ENCODE results near the gene GOSR2. TPM values are rescaled to one million over a fixed set of nuclear protein-coding genes. Genes with fewer than 3 reads are reported as not detected.
A peak's percentile ranks its signal among the peaks of the same experiment; 100 is the strongest.

The GOSR2 gene
- total and polyA plus RNA-seq, 2 of the 13 experiments (the other 11 are each of a cell fraction or from before 2014, with no cell fraction given) = 61.5 to 63.9 TPM

GRCh38 chr17:46960152-46960551 lies 37.2 kb downstream of the GOSR2 start:
- H2AFZ ChIP-seq (ENCODE audit: low read length) = no peak overlapping the region
- H3K4me2 ChIP-seq (ENCODE audit: low read depth, low read length) = no peak overlapping the region
- WGBS (ENCODE audit: low lambda C conversion rate) = 45% methylated on average over 2 of the region's 2 CpGs
- H3K27me3 ChIP-seq (ENCODE audit: control insufficient read depth in 1 of 2, insufficient read depth in 2 of 2, low read length in 2 of 2) = no peaks in the 10 kb centered on the region
- ChIA-PET POLR2A (interaction anchor here (1.1 kb wide), 1 partner anchor 17 kb away, joined by 4 read pairs; no protein-coding TSS in a partner anchor), CTCF (ENCODE audit: low intra/inter-chr PET ratio, low total read pairs) (no interaction called here)
- no peak overlapping the region for H3K27ac ChIP-seq (ENCODE audit: extremely low read length, insufficient read depth, low read length)
- ATAC-seq = no peak
- no peak for TF ChIP-seq MYNN (CRISPR knock-in tag; IDR thresholded peaks at IDR 0.05; ENCODE audit: low read depth)
- TF ChIP-seq ZNF7 (CRISPR knock-in tag; IDR thresholded peaks at IDR 0.05) = peak; percentile 94
- no peaks in the 10 kb centered on the region; the same call in 1 of the 2 replicates for H4K20me1 ChIP-seq (ENCODE audit: insufficient read depth, low read length)
- TSS peak; percentile 6 for BruUV-seq (replicated peaks)
- H3K79me2 ChIP-seq (ENCODE audit: insufficient read depth, low read length) = no peaks in the 10 kb centered on the region
- peaks cover 5 to 7% of the 10 kb centered on the region in 2 experiments; a peak in 4 of 5 replicates for H3K36me3 ChIP-seq (replicated peaks in 1 of 2; ENCODE audit: control insufficient read depth in 1 of 2, insufficient read depth in 2 of 2, low read length in 2 of 2)
- intact Hi-C loops (cut with micrococcal nuclease; ENCODE audit: unreplicated experiment) (no loop called here), in situ Hi-C loops (cut with HindIII; ENCODE audit: extremely low pct_ligation_motif_present, low pct_unique_long_range_greater_than_20kb) (no loop called here)
- no peak overlapping the region for H3K4me3 ChIP-seq (replicated peaks in 1 of 3; ENCODE audit: insufficient read depth in 1 of 3, low read depth in 2 of 3, low read length in 3 of 3)
- no peaks in the 10 kb centered on the region for H3K9me3 ChIP-seq (ENCODE audit: low read length)
- no peaks in the 10 kb centered on the region for H3K4me1 ChIP-seq (ENCODE audit: insufficient read depth, low read length)
- no peak for FAIRE-seq
- no peak overlapping the region for H3K9ac ChIP-seq (ENCODE audit: insufficient read depth, low read depth, low read length)
- DNase-seq (ENCODE audit: low spot score) = no peak

GRCh38 chr17:46962374-46962790 lies 39.4 kb downstream of the GOSR2 start:
- H3K27ac ChIP-seq (ENCODE audit: extremely low read length, insufficient read depth, low read length) = no peak overlapping the region
- H3K27me3 ChIP-seq (ENCODE audit: control insufficient read depth in 1 of 2, insufficient read depth in 2 of 2, low read length in 2 of 2) = no peaks in the 10 kb centered on the region
- intact Hi-C loops (cut with micrococcal nuclease; ENCODE audit: unreplicated experiment) (no loop called here), in situ Hi-C loops (cut with HindIII; ENCODE audit: extremely low pct_ligation_motif_present, low pct_unique_long_range_greater_than_20kb) (no loop called here)
- no peak for FAIRE-seq
- CTCF ChIA-PET (ENCODE audit: low intra/inter-chr PET ratio, low total read pairs) = no interaction called here
- POLR2A ChIA-PET = no interaction called here
- no peak for ATAC-seq
- no peak overlapping the region for H2AFZ ChIP-seq (ENCODE audit: low read length)
- WGBS (ENCODE audit: low lambda C conversion rate) = 13% methylated on average over 1 of the region's 1 CpG
- H3K9ac ChIP-seq (ENCODE audit: insufficient read depth, low read depth, low read length) = no peak overlapping the region
- H3K79me2 ChIP-seq (ENCODE audit: insufficient read depth, low read length) = no peaks in the 10 kb centered on the region
- no peak overlapping the region for H3K4me3 ChIP-seq (replicated peaks in 1 of 3; ENCODE audit: insufficient read depth in 1 of 3, low read depth in 2 of 3, low read length in 3 of 3)
- 0 out of 5 replicates have a peak, but pooled peaks cover 2 to 4% of the 10 kb centered on the region in 2 experiments for H3K36me3 ChIP-seq (replicated peaks in 1 of 2; ENCODE audit: control insufficient read depth in 1 of 2, insufficient read depth in 2 of 2, low read length in 2 of 2)
- H3K9me3 ChIP-seq (ENCODE audit: low read length) = no peaks in the 10 kb centered on the region
- no peaks in the 10 kb centered on the region for H3K4me1 ChIP-seq (ENCODE audit: insufficient read depth, low read length)
- H4K20me1 ChIP-seq (ENCODE audit: insufficient read depth, low read length) = no peaks in the 10 kb centered on the region; the same call in 1 of the 2 replicates
- no TSS peak for BruUV-seq (replicated peaks)
- no peak for DNase-seq (ENCODE audit: low spot score)
- no peak overlapping the region for H3K4me2 ChIP-seq (ENCODE audit: low read depth, low read length)
- TF ChIP-seq ZNF563 (CRISPR knock-in tag; IDR thresholded peaks at IDR 0.05) (no peak), ZHX2 (IDR thresholded peaks at IDR 0.05; ENCODE audit: low read depth) (no peak), ZHX2 (CRISPR knock-in tag; IDR thresholded peaks at IDR 0.05; ENCODE audit: borderline replicate concordance) (no peak), ZMYM4 (CRISPR knock-in tag; IDR thresholded peaks at IDR 0.05) (no peak), LBX2 (CRISPR knock-in tag; IDR thresholded peaks at IDR 0.05; ENCODE audit: borderline replicate concordance) (no peak), ATF6 (CRISPR knock-in tag; conservative IDR thresholded peaks at IDR 0.05) (no peak)

Measured in HepG2 (cell line).